ENCODE results near the gene PPP2R5C. TPM values are rescaled to one million over a fixed set of nuclear protein-coding genes. Genes with fewer than 3 reads are reported as not detected.

The PPP2R5C gene
- polyA plus RNA-seq, 4 donors, result 59.6 to 90.8 (median 74.2) TPM

- Histone ChIP-seq H3K27me3 (ENCODE audit: control insufficient read depth in 3 of 3, insufficient read depth in 3 of 3, low read length in 3 of 3) (no peaks in the 10 kb centered on the region), H3K4me3 (ENCODE audit: low read depth in 1 of 3, low read length in 3 of 3) (peak overlapping the region in 2 of 3 donors; percentile 61 to 67), H3K4me1 (ENCODE audit: control insufficient read depth in 3 of 3, insufficient read depth in 2 of 3, low read depth in 1 of 3, low read length in 2 of 3) (peaks cover 4 to 13% (median 9%) of the 10 kb centered on the region in 3 donors), H3K27ac (ENCODE audit: low read depth in 1 of 3, low read length in 2 of 3) (peak overlapping the region; percentile 94 to 99 (median 97)), H3K9me3 (ENCODE audit: control insufficient read depth in 2 of 2, insufficient read depth in 1 of 2, low read depth in 1 of 2, low read length in 1 of 2) (no peaks in the 10 kb centered on the region), H3K36me3 (ENCODE audit: control insufficient read depth in 3 of 3, insufficient read depth in 2 of 3, low read depth in 1 of 3, low read length in 3 of 3) (peaks cover 0 to 8% (median 0%) of the 10 kb centered on the region in 3 donors)
- DNase-seq (no peak), FAIRE-seq (no peak)
- 23 to 43% (median 30%) methylated on average over 6 of the region's 6 CpGs for WGBS, 3 donors
These were observed 47.6 kb downstream of the PPP2R5C start for GRCh38 chr14:101808894-101809670.

GRCh38 chr14:101809671-101810514 lies 48.4 kb downstream of the PPP2R5C start:
- Histone ChIP-seq H3K4me3 (ENCODE audit: low read depth in 1 of 3, low read length in 3 of 3) (peak overlapping the region; percentile 61 to 78 (median 67)), H3K4me1 (ENCODE audit: control insufficient read depth in 3 of 3, insufficient read depth in 2 of 3, low read depth in 1 of 3, low read length in 2 of 3) (peaks cover 4 to 13% (median 9%) of the 10 kb centered on the region in 3 donors), H3K9me3 (ENCODE audit: control insufficient read depth in 2 of 2, insufficient read depth in 1 of 2, low read depth in 1 of 2, low read length in 1 of 2) (no peaks in the 10 kb centered on the region), H3K27me3 (ENCODE audit: control insufficient read depth in 3 of 3, insufficient read depth in 3 of 3, low read length in 3 of 3) (no peaks in the 10 kb centered on the region), H3K36me3 (ENCODE audit: control insufficient read depth in 3 of 3, insufficient read depth in 2 of 3, low read depth in 1 of 3, low read length in 3 of 3) (peaks cover 0 to 11% (median 0%) of the 10 kb centered on the region in 3 donors), H3K27ac (ENCODE audit: low read depth in 1 of 3, low read length in 2 of 3) (peak overlapping the region; percentile 94 to 99 (median 97))
- no peak for FAIRE-seq
- WGBS, 3 donors, result 0 to 1% (median 0%) methylated on average over 23 of the region's 23 CpGs
- DNase-seq, result peak; percentile 95 to 96

GRCh38 chr14:101810897-101811621 lies 49.5 kb downstream of the PPP2R5C start:
- Histone ChIP-seq H3K4me1 (ENCODE audit: control insufficient read depth in 3 of 3, insufficient read depth in 2 of 3, low read depth in 1 of 3, low read length in 2 of 3) (peaks cover 4 to 13% (median 9%) of the 10 kb centered on the region in 3 donors), H3K9me3 (ENCODE audit: control insufficient read depth in 2 of 2, insufficient read depth in 1 of 2, low read depth in 1 of 2, low read length in 1 of 2) (no peaks in the 10 kb centered on the region), H3K36me3 (ENCODE audit: control insufficient read depth in 3 of 3, insufficient read depth in 2 of 3, low read depth in 1 of 3, low read length in 3 of 3) (peaks cover 0 to 12% (median 0%) of the 10 kb centered on the region in 3 donors), H3K4me3 (ENCODE audit: low read depth in 1 of 3, low read length in 3 of 3) (peak overlapping the region in 2 of 3 donors; percentile 61 to 67), H3K27ac (ENCODE audit: low read depth in 1 of 3, low read length in 2 of 3) (peak overlapping the region; percentile 54 to 97 (median 86)), H3K27me3 (ENCODE audit: control insufficient read depth in 3 of 3, insufficient read depth in 3 of 3, low read length in 3 of 3) (no peaks in the 10 kb centered on the region)
- 41 to 55% (median 45%) methylated on average over 5 of the region's 5 CpGs for WGBS, 3 donors
- FAIRE-seq (no peak), DNase-seq (peak in 1 of 2 donors; percentile 25)

GRCh38 chr14:101812071-101812470 lies 50.6 kb downstream of the PPP2R5C start:
- Histone ChIP-seq H3K27me3 (ENCODE audit: control insufficient read depth in 3 of 3, insufficient read depth in 3 of 3, low read length in 3 of 3) (no peaks in the 10 kb centered on the region), H3K4me3 (ENCODE audit: low read depth in 1 of 3, low read length in 3 of 3) (peak overlapping the region in 1 of 3 donors; percentile 20), H3K36me3 (ENCODE audit: control insufficient read depth in 3 of 3, insufficient read depth in 2 of 3, low read depth in 1 of 3, low read length in 3 of 3) (peaks cover 0 to 12% (median 0%) of the 10 kb centered on the region in 3 donors), H3K9me3 (ENCODE audit: control insufficient read depth in 2 of 2, insufficient read depth in 1 of 2, low read depth in 1 of 2, low read length in 1 of 2) (no peaks in the 10 kb centered on the region), H3K4me1 (ENCODE audit: control insufficient read depth in 3 of 3, insufficient read depth in 2 of 3, low read depth in 1 of 3, low read length in 2 of 3) (peaks cover 4 to 13% (median 9%) of the 10 kb centered on the region in 3 donors), H3K27ac (ENCODE audit: low read depth in 1 of 3, low read length in 2 of 3) (peak overlapping the region in 2 of 3 donors; percentile 41 to 74)
- FAIRE-seq (no peak), DNase-seq (no peak)
- 81 to 84% (median 83%) methylated on average over 11 of the region's 11 CpGs for WGBS, 3 donors

- Histone ChIP-seq H3K27ac (ENCODE audit: low read depth in 1 of 3, low read length in 2 of 3) (peak overlapping the region in 2 of 3 donors; percentile 15 to 72), H3K4me1 (ENCODE audit: control insufficient read depth in 3 of 3, insufficient read depth in 2 of 3, low read depth in 1 of 3, low read length in 2 of 3) (peaks cover 4 to 13% (median 9%) of the 10 kb centered on the region in 3 donors), H3K4me3 (ENCODE audit: low read depth in 1 of 3, low read length in 3 of 3) (no peak overlapping the region), H3K27me3 (ENCODE audit: control insufficient read depth in 3 of 3, insufficient read depth in 3 of 3, low read length in 3 of 3) (no peaks in the 10 kb centered on the region), H3K36me3 (ENCODE audit: control insufficient read depth in 3 of 3, insufficient read depth in 2 of 3, low read depth in 1 of 3, low read length in 3 of 3) (peaks cover 0 to 12% (median 0%) of the 10 kb centered on the region in 3 donors), H3K9me3 (ENCODE audit: control insufficient read depth in 2 of 2, insufficient read depth in 1 of 2, low read depth in 1 of 2, low read length in 1 of 2) (no peaks in the 10 kb centered on the region)
- FAIRE-seq (no peak), DNase-seq (no peak)
- 73 to 92% (median 83%) methylated on average over 7 of the region's 7 CpGs for WGBS, 3 donors
These were observed 51.8 kb downstream of the PPP2R5C start for GRCh38 chr14:101813171-101813759.

- WGBS, 3 donors, result 73 to 93% (median 81%) methylated on average over 1 of the region's 1 CpG
- Histone ChIP-seq H3K9me3 (ENCODE audit: control insufficient read depth in 2 of 2, insufficient read depth in 1 of 2, low read depth in 1 of 2, low read length in 1 of 2) (no peaks in the 10 kb centered on the region), H3K4me3 (ENCODE audit: low read depth in 1 of 3, low read length in 3 of 3) (no peak overlapping the region), H3K4me1 (ENCODE audit: control insufficient read depth in 3 of 3, insufficient read depth in 2 of 3, low read depth in 1 of 3, low read length in 2 of 3) (peaks cover 4 to 10% (median 9%) of the 10 kb centered on the region in 3 donors), H3K27me3 (ENCODE audit: control insufficient read depth in 3 of 3, insufficient read depth in 3 of 3, low read length in 3 of 3) (no peaks in the 10 kb centered on the region), H3K27ac (ENCODE audit: low read depth in 1 of 3, low read length in 2 of 3) (peak overlapping the region in 2 of 3 donors; percentile 52 to 72), H3K36me3 (ENCODE audit: control insufficient read depth in 3 of 3, insufficient read depth in 2 of 3, low read depth in 1 of 3, low read length in 3 of 3) (peaks cover 0 to 12% (median 0%) of the 10 kb centered on the region in 3 donors)
- no peak for DNase-seq
- no peak for FAIRE-seq
These were observed 52.3 kb downstream of the PPP2R5C start for GRCh38 chr14:101813833-101814232.

GRCh38 chr14:101814934-101815333 lies 53.4 kb downstream of the PPP2R5C start:
- Histone ChIP-seq H3K27me3 (ENCODE audit: control insufficient read depth in 3 of 3, insufficient read depth in 3 of 3, low read length in 3 of 3) (no peaks in the 10 kb centered on the region), H3K36me3 (ENCODE audit: control insufficient read depth in 3 of 3, insufficient read depth in 2 of 3, low read depth in 1 of 3, low read length in 3 of 3) (peaks cover 0 to 21% (median 0%) of the 10 kb centered on the region in 3 donors), H3K9me3 (ENCODE audit: control insufficient read depth in 2 of 2, insufficient read depth in 1 of 2, low read depth in 1 of 2, low read length in 1 of 2) (no peaks in the 10 kb centered on the region), H3K27ac (ENCODE audit: low read depth in 1 of 3, low read length in 2 of 3) (peak overlapping the region in 2 of 3 donors; percentile 21 to 77), H3K4me3 (ENCODE audit: low read depth in 1 of 3, low read length in 3 of 3) (no peak overlapping the region), H3K4me1 (ENCODE audit: control insufficient read depth in 3 of 3, insufficient read depth in 2 of 3, low read depth in 1 of 3, low read length in 2 of 3) (peaks cover 4 to 12% (median 6%) of the 10 kb centered on the region in 3 donors)
- 74 to 81% (median 77%) methylated on average over 5 of the region's 5 CpGs for WGBS, 3 donors
- no peak for FAIRE-seq
- DNase-seq, result no peak
